K562 (cell line): ENCODE measurements around the gene UROD. TPM values are rescaled to one million over a fixed set of nuclear protein-coding genes. Genes with fewer than 3 reads are reported as not detected.

Experiments used
- CHCHD3 ChIP-seq: fragments of 250-450 bp; sonication (Bioruptor Pico); IDR thresholded peaks from 2 replicates; pipeline ENCODE4 v2.1.2; 2022; ENCODE audit warnings: mild to moderate bottlenecking
- HDAC1 ChIP-seq, 2 experiments: fragments of 450-650 bp; IDR thresholded peaks; 2 replicates each; pipeline ENCODE4 v1.6.1; 2016 to 2017; ENCODE audit warnings: inconsistent platforms in 1 of 2, mild to moderate bottlenecking in 1 of 2, moderate library complexity in 1 of 2
- LARP7 ChIP-seq: fragments of 450-650 bp; IDR thresholded peaks from 2 replicates; pipeline ENCODE4 v1.6.1; 2016
- MAZ ChIP-seq, 2 experiments: fragments of 450-650 bp in 1 of 2; sonication (generic) in 1 of 2; formaldehyde crosslinking; IDR thresholded peaks in 1 of 2; conservative IDR thresholded peaks in 1 of 2; 2 replicates each; pipeline versions ENCODE4 v1.4.0 to v1.5.0; 2020; ENCODE audit warnings: mild to moderate bottlenecking in 1 of 2, missing genetic modification reagents in 1 of 2
- MLX ChIP-seq, 2 experiments: fragments of 450-650 bp in 1 of 2; sonication (generic) in 1 of 2; formaldehyde crosslinking; conservative IDR thresholded peaks; 2 replicates each; pipeline versions ENCODE4 v1.4.0 to v1.8.1; 2020 to 2022; ENCODE audit warnings: mild to moderate bottlenecking in 1 of 2, missing genetic modification reagents in 1 of 2
- NCOA6 ChIP-seq: fragments of 450-650 bp; IDR thresholded peaks from 2 replicates; pipeline ENCODE4 v1.6.1; 2017; ENCODE audit warnings: mild to moderate bottlenecking
- SP1 ChIP-seq: sonication (generic); formaldehyde crosslinking; IDR thresholded peaks from 2 replicates; pipeline ENCODE4 v1.8.1; 2022; ENCODE audit warnings: mild to moderate bottlenecking, missing genetic modification reagents
- SUPT5H ChIP-seq: fragments of 450-650 bp; IDR thresholded peaks from 2 replicates; pipeline ENCODE4 v1.6.1; 2016
- TARDBP ChIP-seq: fragments of 450-650 bp; IDR thresholded peaks from 2 replicates; pipeline ENCODE4 v1.6.1; 2016
- TEAD4 ChIP-seq, 2 experiments: sonication (generic) in 1 of 2; formaldehyde crosslinking in 1 of 2; IDR thresholded peaks; 2 replicates each; pipeline versions ENCODE4 v1.6.1 to v1.8.0; 2012 to 2022; ENCODE audit warnings: borderline replicate concordance in 1 of 2, inconsistent platforms in 1 of 2, low read length in 1 of 2, mild to moderate bottlenecking in 1 of 2, missing genetic modification reagents in 1 of 2
- ZFP1 ChIP-seq: fragments of 450-650 bp; formaldehyde crosslinking; IDR thresholded peaks from 2 replicates; pipeline ENCODE4 v1.4.0; 2020; ENCODE audit warnings: mild to moderate bottlenecking, mixed read lengths
- ZNF184 ChIP-seq: sonication (generic); formaldehyde crosslinking; IDR thresholded peaks from 2 replicates; pipeline ENCODE4 v1.5.0; 2020; ENCODE audit warnings: missing genetic modification reagents
- ZNF398 ChIP-seq: fragments of 250-450 bp; sonication (Bioruptor Pico); IDR thresholded peaks from 2 replicates; pipeline ENCODE4 v1.8.0; 2021; ENCODE audit warnings: moderate library complexity, mild to moderate bottlenecking, inconsistent platforms
- polyA plus RNA-seq, 8 experiments: library from polyadenylated mRNA; depleted of rRNA in 4 of 8; stranded (reverse) in 5 of 8; unstranded in 3 of 8; fragments of >200 nt; fragmentation: Nextera tagmentation in 2 of 8; fragmentation: Illumina TruSeq in 1 of 8; extraction: Ambion mirVana in 2 of 8; extraction: Trizol in 1 of 8; gene quantifications; 2 replicates each; pipeline versions ENCODE4 v1.2.1 to v1.2.3, GENCODE V29; 2011 to 2014; ENCODE audit warnings: inconsistent platforms in 1 of 8, missing spikeins in 1 of 8
- total RNA-seq, 7 experiments: library from RNA; depleted of rRNA in 6 of 7; stranded (reverse); fragments of >200 nt in 6 of 7; fragmentation: Illumina TruSeq in 2 of 7; extraction: Trizol in 2 of 7; gene quantifications; 2 replicates each; pipeline versions ENCODE4 v1.2.1 to v1.2.3, GENCODE V29; 2011 to 2021; ENCODE audit warnings: low replicate concordance in 1 of 7
- TF ChIP-seq, protein P1 (sequence below): fragments of 200-800 bp; sonication (Bioruptor generic); IDR thresholded peaks from 2 replicates; pipeline ENCODE4 v1.6.1; 2016; ENCODE audit warnings: missing genetic modification characterization, missing compliant biosample characterization
- TF ChIP-seq, protein P2 (sequence below): fragments of 200-800 bp; sonication (Bioruptor generic); IDR thresholded peaks from 2 replicates; pipeline ENCODE4 v1.6.1; 2017; ENCODE audit warnings: missing genetic modification characterization, missing compliant biosample characterization
- TF ChIP-seq, protein P3 (sequence below): sonication (generic); formaldehyde crosslinking; IDR thresholded peaks from 2 replicates; pipeline ENCODE4 v1.8.1; 2023; ENCODE audit warnings: mild to moderate bottlenecking, missing genetic modification reagents

Gene UROD
- total and polyA plus RNA-seq, 9 of the 15 experiments (the other 6 are each of a cell fraction or from before 2014, with no cell fraction given), result 533 to 2,933 (median 1,100) TPM

GRCh38 chr1:45012639-45013278, 705 bp downstream of the UROD start (continued):
- TF ChIP-seq, protein P1, sequence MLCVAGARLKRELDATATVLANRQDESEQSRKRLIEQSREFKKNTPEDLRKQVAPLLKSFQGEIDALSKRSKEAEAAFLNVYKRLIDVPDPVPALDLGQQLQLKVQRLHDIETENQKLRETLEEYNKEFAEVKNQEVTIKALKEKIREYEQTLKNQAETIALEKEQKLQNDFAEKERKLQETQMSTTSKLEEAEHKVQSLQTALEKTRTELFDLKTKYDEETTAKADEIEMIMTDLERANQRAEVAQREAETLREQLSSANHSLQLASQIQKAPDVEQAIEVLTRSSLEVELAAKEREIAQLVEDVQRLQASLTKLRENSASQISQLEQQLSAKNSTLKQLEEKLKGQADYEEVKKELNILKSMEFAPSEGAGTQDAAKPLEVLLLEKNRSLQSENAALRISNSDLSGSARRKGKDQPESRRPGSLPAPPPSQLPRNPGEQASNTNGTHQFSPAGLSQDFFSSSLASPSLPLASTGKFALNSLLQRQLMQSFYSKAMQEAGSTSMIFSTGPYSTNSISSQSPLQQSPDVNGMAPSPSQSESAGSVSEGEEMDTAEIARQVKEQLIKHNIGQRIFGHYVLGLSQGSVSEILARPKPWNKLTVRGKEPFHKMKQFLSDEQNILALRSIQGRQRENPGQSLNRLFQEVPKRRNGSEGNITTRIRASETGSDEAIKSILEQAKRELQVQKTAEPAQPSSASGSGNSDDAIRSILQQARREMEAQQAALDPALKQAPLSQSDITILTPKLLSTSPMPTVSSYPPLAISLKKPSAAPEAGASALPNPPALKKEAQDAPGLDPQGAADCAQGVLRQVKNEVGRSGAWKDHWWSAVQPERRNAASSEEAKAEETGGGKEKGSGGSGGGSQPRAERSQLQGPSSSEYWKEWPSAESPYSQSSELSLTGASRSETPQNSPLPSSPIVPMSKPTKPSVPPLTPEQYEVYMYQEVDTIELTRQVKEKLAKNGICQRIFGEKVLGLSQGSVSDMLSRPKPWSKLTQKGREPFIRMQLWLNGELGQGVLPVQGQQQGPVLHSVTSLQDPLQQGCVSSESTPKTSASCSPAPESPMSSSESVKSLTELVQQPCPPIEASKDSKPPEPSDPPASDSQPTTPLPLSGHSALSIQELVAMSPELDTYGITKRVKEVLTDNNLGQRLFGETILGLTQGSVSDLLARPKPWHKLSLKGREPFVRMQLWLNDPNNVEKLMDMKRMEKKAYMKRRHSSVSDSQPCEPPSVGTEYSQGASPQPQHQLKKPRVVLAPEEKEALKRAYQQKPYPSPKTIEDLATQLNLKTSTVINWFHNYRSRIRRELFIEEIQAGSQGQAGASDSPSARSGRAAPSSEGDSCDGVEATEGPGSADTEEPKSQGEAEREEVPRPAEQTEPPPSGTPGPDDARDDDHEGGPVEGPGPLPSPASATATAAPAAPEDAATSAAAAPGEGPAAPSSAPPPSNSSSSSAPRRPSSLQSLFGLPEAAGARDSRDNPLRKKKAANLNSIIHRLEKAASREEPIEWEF, result 0 out of 2 replicates have a peak, but pooled peaks have one; percentile 14
- TF ChIP-seq CHCHD3, result no peak
- TF ChIP-seq HDAC1 (IDR thresholded peaks at IDR 0.05), result peak in 1 of 2 experiments; percentile 91; a peak in 3 of 4 replicates
- TF ChIP-seq ZFP1 (CRISPR knock-in tag), result no peak
- TF ChIP-seq SP1 (CRISPR knock-in tag), result no peak
- peak; percentile 32; the same call in 1 of the 2 replicates for TF ChIP-seq TARDBP
- TF ChIP-seq TEAD4 (IDR thresholded peaks at IDR 0.05; ENCODE audit: low read length), result peak; percentile 96
- TF ChIP-seq TEAD4 (CRISPR knock-in tag; IDR thresholded peaks at IDR 0.05; ENCODE audit: borderline replicate concordance), result no peak
- no peak; a peak in 1 of 4 replicates for TF ChIP-seq MLX (CRISPR knock-in tag; conservative IDR thresholded peaks at IDR 0.05)
- peak; percentile 70 to 89 for TF ChIP-seq MAZ (CRISPR knock-in tag; conservative IDR thresholded peaks at IDR 0.05 in 1 of 2, IDR thresholded peaks at IDR 0.05 in 1 of 2)
- TF ChIP-seq, protein P2, sequence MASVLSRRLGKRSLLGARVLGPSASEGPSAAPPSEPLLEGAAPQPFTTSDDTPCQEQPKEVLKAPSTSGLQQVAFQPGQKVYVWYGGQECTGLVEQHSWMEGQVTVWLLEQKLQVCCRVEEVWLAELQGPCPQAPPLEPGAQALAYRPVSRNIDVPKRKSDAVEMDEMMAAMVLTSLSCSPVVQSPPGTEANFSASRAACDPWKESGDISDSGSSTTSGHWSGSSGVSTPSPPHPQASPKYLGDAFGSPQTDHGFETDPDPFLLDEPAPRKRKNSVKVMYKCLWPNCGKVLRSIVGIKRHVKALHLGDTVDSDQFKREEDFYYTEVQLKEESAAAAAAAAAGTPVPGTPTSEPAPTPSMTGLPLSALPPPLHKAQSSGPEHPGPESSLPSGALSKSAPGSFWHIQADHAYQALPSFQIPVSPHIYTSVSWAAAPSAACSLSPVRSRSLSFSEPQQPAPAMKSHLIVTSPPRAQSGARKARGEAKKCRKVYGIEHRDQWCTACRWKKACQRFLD (CRISPR knock-in tag), result peak; percentile 97
- no peak; the same call in 1 of the 2 replicates for TF ChIP-seq LARP7
- TF ChIP-seq, protein P3, sequence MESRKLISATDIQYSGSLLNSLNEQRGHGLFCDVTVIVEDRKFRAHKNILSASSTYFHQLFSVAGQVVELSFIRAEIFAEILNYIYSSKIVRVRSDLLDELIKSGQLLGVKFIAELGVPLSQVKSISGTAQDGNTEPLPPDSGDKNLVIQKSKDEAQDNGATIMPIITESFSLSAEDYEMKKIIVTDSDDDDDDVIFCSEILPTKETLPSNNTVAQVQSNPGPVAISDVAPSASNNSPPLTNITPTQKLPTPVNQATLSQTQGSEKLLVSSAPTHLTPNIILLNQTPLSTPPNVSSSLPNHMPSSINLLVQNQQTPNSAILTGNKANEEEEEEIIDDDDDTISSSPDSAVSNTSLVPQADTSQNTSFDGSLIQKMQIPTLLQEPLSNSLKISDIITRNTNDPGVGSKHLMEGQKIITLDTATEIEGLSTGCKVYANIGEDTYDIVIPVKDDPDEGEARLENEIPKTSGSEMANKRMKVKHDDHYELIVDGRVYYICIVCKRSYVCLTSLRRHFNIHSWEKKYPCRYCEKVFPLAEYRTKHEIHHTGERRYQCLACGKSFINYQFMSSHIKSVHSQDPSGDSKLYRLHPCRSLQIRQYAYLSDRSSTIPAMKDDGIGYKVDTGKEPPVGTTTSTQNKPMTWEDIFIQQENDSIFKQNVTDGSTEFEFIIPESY, result no peak
- no peak for TF ChIP-seq ZNF398 (CRISPR knock-in tag)
- no peak; the same call in 1 of the 2 replicates for TF ChIP-seq SUPT5H
- peak; percentile 62; the same call in 1 of the 2 replicates for TF ChIP-seq NCOA6
- TF ChIP-seq ZNF184 (CRISPR knock-in tag), result no peak
